Testis (tissue), 3 donors: ENCODE results near the gene SRD5A3. TPM values are rescaled to one million over a fixed set of nuclear protein-coding genes. Genes with fewer than 3 reads are reported as not detected.

ENCODE experiments used
- DNase-seq: peaks from one replicate; pipeline ENCODE4 v3.0.0-alpha.2; 2019
- H3K27ac ChIP-seq, 2 donors: fragments of 200-600 bp; sonication (generic); one replicate each; pipeline ENCODE4 v1.5.1; 2019
- H3K27me3 ChIP-seq: fragments of 200-600 bp; sonication (generic); one replicate; pipeline ENCODE4 v1.5.1; 2019
- H3K36me3 ChIP-seq: fragments of 200-600 bp; sonication (generic); one replicate; pipeline ENCODE4 v1.5.1; 2017; ENCODE audit warnings: low read depth; ENCODE audit errors: missing control alignments
- H3K4me1 ChIP-seq: fragments of 200-600 bp; sonication (generic); one replicate; pipeline ENCODE4 v1.5.1; 2019
- H3K4me3 ChIP-seq, 2 donors: fragments of 200-600 bp; sonication (generic); one replicate each; pipeline ENCODE4 v1.5.1; 2017 to 2019
- H3K9me3 ChIP-seq: fragments of 200-600 bp; sonication (generic); one replicate; pipeline ENCODE4 v1.5.1; 2017
- CTCF ChIP-seq, 3 experiments: fragments of 450-650 bp in 2 of 3; fragments of 200-600 bp in 1 of 3; sonication (generic) in 1 of 3; IDR thresholded peaks; one replicate each; pipeline ENCODE4 v1.5.1; 2016 to 2019; ENCODE audit warnings: antibody characterized with exemption in 3 of 3, mild to moderate bottlenecking in 2 of 3, moderate library complexity in 1 of 3
- POLR2A ChIP-seq: fragments of 450-650 bp; IDR thresholded peaks from one replicate; pipeline ENCODE4 v1.6.1; 2017; ENCODE audit warnings: antibody characterized with exemption, mild to moderate bottlenecking, moderate library complexity
- WGBS, 2 donors: methylation state at CpG; one replicate each; pipeline ENCODE4 v1.1.5; 2018; 5-methylcytosine and 5-hydroxymethylcytosine counted together
- intact Hi-C: fragments of 100-400 bp; cut with DNase I; formaldehyde crosslinking; loops from one replicate; pipeline ENCODE4 v1.15.1; 2023; ENCODE audit warnings: low total_unique reads
- polyA plus RNA-seq: library from polyadenylated mRNA; stranded (reverse); fragments of 350-450 nt; fragmentation: Illumina TruSeq; extraction: RNeasy Lipid Tissue Mini Kit (QIAGEN cat#74804); gene quantifications from one replicate; pipeline ENCODE4 v1.2.3, GENCODE V29; 2014; ENCODE audit warnings: low read depth, low replicate concordance; ENCODE audit not compliant: insufficient read depth
- total RNA-seq, 2 donors: library from RNA; depleted of rRNA; stranded (reverse); fragments of >200 nt; gene quantifications; one replicate each; pipeline ENCODE4 v1.2.3, GENCODE V29; 2016

Gene SRD5A3
- total and polyA plus RNA-seq, 3 donors from 2014 or later = 4.9 to 8.0 (median 7.8) TPM

GRCh38 chr4:55329012-55329411, 17.0 kb upstream of the SRD5A3 start:
- TF ChIP-seq CTCF (IDR thresholded peaks at IDR 0.05) (no peak), POLR2A (no peak)
- H3K27ac ChIP-seq = no peak overlapping the region
- no peaks in the 10 kb centered on the region for H3K27me3 ChIP-seq
- no peaks in the 10 kb centered on the region for H3K9me3 ChIP-seq
- no peaks in the 10 kb centered on the region for H3K36me3 ChIP-seq
- WGBS, 2 donors = 87 to 90% methylated on average over 2 of the region's 2 CpGs
- H3K4me1 ChIP-seq = no peaks in the 10 kb centered on the region
- intact Hi-C loops = no loop called here
- H3K4me3 ChIP-seq = no peak overlapping the region
- DNase-seq = no peak

GRCh38 chr4:55330241-55330640, 15.8 kb upstream of the SRD5A3 start:
- no peak for TF ChIP-seq POLR2A
- no peak for TF ChIP-seq CTCF (IDR thresholded peaks at IDR 0.05)
- no peak for DNase-seq
- no peak overlapping the region for H3K4me3 ChIP-seq
- intact Hi-C loops = no loop called here
- no peaks in the 10 kb centered on the region for H3K9me3 ChIP-seq
- no peaks in the 10 kb centered on the region for H3K27me3 ChIP-seq
- WGBS, 2 donors = 82 to 93% methylated on average over 4 of the region's 4 CpGs
- H3K4me1 ChIP-seq = no peaks in the 10 kb centered on the region
- H3K27ac ChIP-seq = no peak overlapping the region
- no peaks in the 10 kb centered on the region for H3K36me3 ChIP-seq

- Histone ChIP-seq H3K27ac (no peak overlapping the region), H3K9me3 (no peaks in the 10 kb centered on the region), H3K36me3 (no peaks in the 10 kb centered on the region), H3K27me3 (no peaks in the 10 kb centered on the region), H3K4me1 (no peaks in the 10 kb centered on the region), H3K4me3 (peak overlapping the region in 1 of 2 donors; percentile 24)
- 61 to 73% methylated on average over 21 to 22 of the region's 22 CpGs for WGBS, 2 donors
- intact Hi-C loops = no loop called here
- DNase-seq = no peak
- TF ChIP-seq CTCF (IDR thresholded peaks at IDR 0.05) = no peak
- TF ChIP-seq POLR2A = no peak
These were observed 9.7 kb upstream of the SRD5A3 start for GRCh38 chr4:55336138-55337034.

GRCh38 chr4:55337944-55338343, 8.1 kb upstream of the SRD5A3 start:
- no peak for TF ChIP-seq POLR2A
- TF ChIP-seq CTCF (IDR thresholded peaks at IDR 0.05) = no peak
- H3K27me3 ChIP-seq = no peaks in the 10 kb centered on the region
- no peaks in the 10 kb centered on the region for H3K36me3 ChIP-seq
- intact Hi-C loops = no loop called here
- DNase-seq = no peak
- H3K27ac ChIP-seq = no peak overlapping the region
- H3K4me1 ChIP-seq = no peaks in the 10 kb centered on the region
- no peak overlapping the region for H3K4me3 ChIP-seq
- H3K9me3 ChIP-seq = no peaks in the 10 kb centered on the region

GRCh38 chr4:55338486-55338885, 7.6 kb upstream of the SRD5A3 start:
- intact Hi-C loops = no loop called here
- H3K36me3 ChIP-seq = no peaks in the 10 kb centered on the region
- WGBS, 2 donors = 72 to 80% methylated on average over 4 of the region's 4 CpGs
- H3K4me3 ChIP-seq = no peak overlapping the region
- TF ChIP-seq POLR2A (no peak), CTCF (IDR thresholded peaks at IDR 0.05) (no peak)
- no peak overlapping the region for H3K27ac ChIP-seq
- H3K4me1 ChIP-seq = no peaks in the 10 kb centered on the region
- no peaks in the 10 kb centered on the region for H3K9me3 ChIP-seq
- H3K27me3 ChIP-seq = no peaks in the 10 kb centered on the region
- DNase-seq = no peak
